Fibroblast of lung (primary cell): ENCODE results near the gene ERGIC3.

ENCODE experiments used
- CTCF ChIP-seq, 2 donors: IDR thresholded peaks in 1 of 2; conservative IDR thresholded peaks in 1 of 2; 1 replicate in 1 of 2; 2 replicates in 1 of 2; pipeline ENCODE4 v1.5.1; 2011 to 2012; ENCODE audit warnings: low read length in 2 of 2, control low read depth in 1 of 2, inconsistent platforms in 1 of 2, low read depth in 1 of 2, mild to moderate bottlenecking in 1 of 2
- EZH2 ChIP-seq: IDR thresholded peaks from 2 replicates; pipeline ENCODE4 v1.5.1; 2012; ENCODE audit warnings: low read length, control low read depth, mild to moderate bottlenecking; ENCODE audit errors: missing control alignments

- TF ChIP-seq CTCF (conservative IDR thresholded peaks at IDR 0.05 in 1 of 2, IDR thresholded peaks at IDR 0.05 in 1 of 2; ENCODE audit: low read depth in 1 of 2, low read length in 2 of 2) (no peak), EZH2 (no peak)
Observed at GRCh38 chr20:35504751-35505150, 37.1 kb upstream of the ERGIC3 start.
